Islet precursor cell (in vitro differentiated cells): ENCODE data around the gene PLEKHA6.

Source experiments
- DNase-seq: peaks from one replicate; pipeline ENCODE4 v3.0.0-alpha.2; 2018

The PLEKHA6 gene

GRCh38 chr1:204227996-204228785, 131.5 kb downstream of the PLEKHA6 start:
- no peak for DNase-seq

- no peak for DNase-seq
These were observed 132.4 kb downstream of the PLEKHA6 start for GRCh38 chr1:204227351-204227750.

- DNase-seq = no peak
These were observed 133.6 kb downstream of the PLEKHA6 start for GRCh38 chr1:204225841-204226735.

- DNase-seq = no peak
These were observed 135.1 kb downstream of the PLEKHA6 start for GRCh38 chr1:204224655-204225054.

GRCh38 chr1:204223129-204223860, 136.4 kb downstream of the PLEKHA6 start:
- no peak for DNase-seq

- DNase-seq = no peak
These were observed 137.0 kb downstream of the PLEKHA6 start for GRCh38 chr1:204222764-204223055.

GRCh38 chr1:204222006-204222763, 137.5 kb downstream of the PLEKHA6 start:
- DNase-seq = no peak

GRCh38 chr1:204221271-204221670, 138.5 kb downstream of the PLEKHA6 start:
- no peak for DNase-seq

GRCh38 chr1:204219971-204220616, 139.6 kb downstream of the PLEKHA6 start:
- DNase-seq = no peak

GRCh38 chr1:204218552-204218951, 141.2 kb downstream of the PLEKHA6 start:
- DNase-seq = no peak

- no peak for DNase-seq
These were observed 142.1 kb downstream of the PLEKHA6 start for GRCh38 chr1:204217648-204218000.

- DNase-seq = no peak
These were observed 142.7 kb downstream of the PLEKHA6 start for GRCh38 chr1:204216880-204217647.

GRCh38 chr1:204216236-204216635, 143.5 kb downstream of the PLEKHA6 start:
- no peak for DNase-seq

GRCh38 chr1:204213668-204214662, 145.8 kb downstream of the PLEKHA6 start, which contains the start of gene GOLT1A:
Gene GOLT1A, minus strand, starts transcription at chr1:204213988. Its CDS starts 82 bp downstream, at chr1:204213906.
- DNase-seq = peak; percentile 85

GRCh38 chr1:204212715-204213114, 147.0 kb downstream of the PLEKHA6 start:
- DNase-seq = no peak

GRCh38 chr1:204211046-204211445, 148.7 kb downstream of the PLEKHA6 start:
- no peak for DNase-seq

GRCh38 chr1:204207136-204207616, 152.6 kb downstream of the PLEKHA6 start:
- DNase-seq = peak; percentile 89

GRCh38 chr1:204206121-204206520, 153.6 kb downstream of the PLEKHA6 start:
- DNase-seq = no peak

- no peak for DNase-seq
These were observed 154.2 kb downstream of the PLEKHA6 start for GRCh38 chr1:204205486-204205885.

GRCh38 chr1:204204944-204205343, 154.8 kb downstream of the PLEKHA6 start:
- no peak for DNase-seq
